ENCODE results near the gene PRKCI.

Gene PRKCI

GRCh38 chr3:170346481-170347392 is 124.5 kb downstream of the PRKCI start:
- DNase-seq, result no peak

- DNase-seq, result no peak
These were observed 128.5 kb downstream of the PRKCI start for GRCh38 chr3:170350515-170351413.

GRCh38 chr3:170352936-170353335 is 130.7 kb downstream of the PRKCI start:
- DNase-seq, result no peak

GRCh38 chr3:170353485-170353884 is 131.3 kb downstream of the PRKCI start:
- DNase-seq, result no peak

DNA sequence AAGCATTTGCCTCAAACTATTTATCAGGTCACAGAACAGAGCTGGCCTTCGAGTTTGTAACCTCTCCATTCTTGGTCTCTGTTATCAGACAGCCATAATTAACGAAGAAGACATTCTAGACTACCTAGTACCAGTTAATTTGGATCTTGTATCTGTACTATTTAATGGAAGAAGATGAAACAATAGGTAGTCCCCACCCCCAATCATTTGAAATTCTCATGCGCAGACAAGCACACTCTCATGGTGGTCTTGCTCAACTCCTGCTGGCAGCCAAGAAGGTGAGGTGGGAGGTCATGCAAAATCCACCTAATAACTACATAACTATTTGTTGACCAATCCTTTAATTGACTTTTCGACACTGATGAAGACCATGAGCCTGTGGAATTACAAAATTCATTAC is 132.5 kb downstream of the PRKCI start:
- no peak for DNase-seq
